AG04449 (cell line): ENCODE measurements around the gene CRACR2A.

Experiments
- CTCF ChIA-PET: fragments of 350-600 bp; formaldehyde crosslinking; extraction: SDS; loops from one replicate; lab custom pipeline; 2021; ENCODE audit warnings: antibody characterized with exemption; lab: Yijun Ruan, JAX
- POLR2A ChIA-PET: fragments of 400-600, 350-600 bp; formaldehyde crosslinking; extraction: SDS; loops from one replicate; lab custom pipeline; 2020; ENCODE audit warnings: antibody characterized with exemption, inconsistent platforms; lab: Yijun Ruan, JAX
- DNase-seq: peaks from one replicate; pipeline ENCODE4 v3.0.0-alpha.2; 2010; ENCODE audit warnings: low read depth, low spot score
- H3K4me3 ChIP-seq: 2 replicates; pipeline ENCODE4 v1.5.1; 2011; ENCODE audit warnings: low read depth, mild to moderate bottlenecking, control low read depth, low read length
- TF ChIP-seq, protein P1 (sequence below): IDR thresholded peaks from one replicate; pipeline ENCODE4 v1.5.1; 2011; ENCODE audit warnings: mild to moderate bottlenecking, moderate library complexity, low read length, control low read depth, inconsistent platforms; ENCODE audit not compliant: insufficient read depth; ENCODE audit errors: missing control alignments

The CRACR2A gene

DNA sequence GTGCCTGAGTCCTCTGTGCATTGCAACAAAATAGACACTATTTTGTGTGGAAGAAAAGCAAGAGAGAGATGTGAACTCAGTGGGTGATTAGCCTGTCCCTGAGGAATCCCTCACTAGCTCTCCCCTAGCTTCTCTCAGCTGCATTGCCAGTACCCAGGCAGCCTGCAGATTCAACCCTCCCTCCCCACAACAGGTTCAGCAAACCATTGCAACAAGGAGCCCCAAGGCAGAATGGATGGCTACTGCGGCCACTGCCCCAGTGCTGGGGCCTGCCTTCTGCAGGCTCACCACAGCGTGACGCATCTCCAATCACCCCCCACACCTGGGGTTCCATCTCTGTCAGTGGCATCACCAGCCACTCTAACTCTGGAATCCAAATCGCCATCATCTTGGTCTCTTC is 2.3 kb downstream of the CRACR2A start:
- no peak for DNase-seq
- TF ChIP-seq, protein P1, sequence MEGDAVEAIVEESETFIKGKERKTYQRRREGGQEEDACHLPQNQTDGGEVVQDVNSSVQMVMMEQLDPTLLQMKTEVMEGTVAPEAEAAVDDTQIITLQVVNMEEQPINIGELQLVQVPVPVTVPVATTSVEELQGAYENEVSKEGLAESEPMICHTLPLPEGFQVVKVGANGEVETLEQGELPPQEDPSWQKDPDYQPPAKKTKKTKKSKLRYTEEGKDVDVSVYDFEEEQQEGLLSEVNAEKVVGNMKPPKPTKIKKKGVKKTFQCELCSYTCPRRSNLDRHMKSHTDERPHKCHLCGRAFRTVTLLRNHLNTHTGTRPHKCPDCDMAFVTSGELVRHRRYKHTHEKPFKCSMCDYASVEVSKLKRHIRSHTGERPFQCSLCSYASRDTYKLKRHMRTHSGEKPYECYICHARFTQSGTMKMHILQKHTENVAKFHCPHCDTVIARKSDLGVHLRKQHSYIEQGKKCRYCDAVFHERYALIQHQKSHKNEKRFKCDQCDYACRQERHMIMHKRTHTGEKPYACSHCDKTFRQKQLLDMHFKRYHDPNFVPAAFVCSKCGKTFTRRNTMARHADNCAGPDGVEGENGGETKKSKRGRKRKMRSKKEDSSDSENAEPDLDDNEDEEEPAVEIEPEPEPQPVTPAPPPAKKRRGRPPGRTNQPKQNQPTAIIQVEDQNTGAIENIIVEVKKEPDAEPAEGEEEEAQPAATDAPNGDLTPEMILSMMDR, result no peak
- CTCF ChIA-PET, result interaction anchor here (2.0 kb wide), 1 partner anchor 451 kb away, joined by 4 read pairs; no protein-coding TSS in a partner anchor
- no peak overlapping the region for H3K4me3 ChIP-seq
- POLR2A ChIA-PET, result no interaction called here

DNA sequence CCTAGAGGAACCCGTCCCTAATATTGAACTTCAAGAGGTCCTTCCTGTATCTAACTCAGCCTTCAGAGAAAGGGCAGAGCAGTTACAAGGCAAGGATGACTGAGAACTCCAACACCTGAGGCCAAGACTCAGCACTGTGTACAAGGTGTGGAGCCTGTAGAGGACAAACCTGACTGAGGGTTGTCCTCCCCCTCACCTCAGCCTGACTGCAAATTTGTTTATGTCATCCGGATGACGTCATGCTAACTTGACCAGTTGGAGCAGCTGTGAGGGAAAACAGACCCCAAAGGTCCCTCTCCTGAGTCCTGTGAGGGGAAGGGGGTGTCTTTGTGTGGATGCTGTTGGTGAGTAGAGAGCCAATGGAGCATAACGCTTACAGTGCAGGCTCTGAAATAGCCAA is 4.3 kb downstream of the CRACR2A start:
- H3K4me3 ChIP-seq, result no peak overlapping the region
- CTCF ChIA-PET, result no interaction called here
- DNase-seq, result no peak
- TF ChIP-seq, protein P1, result no peak
- POLR2A ChIA-PET, result no interaction called here

GRCh38 chr12:3747976-3748619 is 4.8 kb downstream of the CRACR2A start:
- H3K4me3 ChIP-seq, result no peak overlapping the region
- no peak for DNase-seq
- TF ChIP-seq, protein P1, result no peak
- ChIA-PET CTCF (no interaction called here), POLR2A (no interaction called here)

GRCh38 chr12:3747543-3747942 is 5.4 kb downstream of the CRACR2A start:
- TF ChIP-seq, protein P1, result no peak
- no peak for DNase-seq
- ChIA-PET CTCF (no interaction called here), POLR2A (no interaction called here)
- H3K4me3 ChIP-seq, result no peak overlapping the region

DNA sequence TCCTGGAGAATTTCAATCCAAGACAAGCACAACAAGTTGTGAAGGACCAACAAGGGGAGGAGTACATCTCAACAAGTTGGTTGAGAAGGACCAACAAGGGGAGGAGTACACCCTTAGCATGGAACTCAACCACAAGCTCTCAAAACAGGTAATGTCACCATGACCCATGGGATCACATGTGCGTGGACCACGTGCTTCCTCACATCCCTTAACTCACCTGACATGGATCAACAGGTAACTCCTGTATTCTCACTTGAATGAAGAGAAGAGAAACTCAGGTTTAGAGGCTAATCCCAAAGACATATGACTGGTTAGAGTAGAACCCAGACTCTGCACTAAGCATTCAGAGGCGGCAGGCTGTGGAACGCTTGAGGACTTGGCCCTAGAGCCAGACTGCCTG is 6.2 kb downstream of the CRACR2A start:
- H3K4me3 ChIP-seq, result no peak overlapping the region
- no peak for DNase-seq
- TF ChIP-seq, protein P1, result no peak
- CTCF ChIA-PET, result no interaction called here
- POLR2A ChIA-PET, result no interaction called here

- TF ChIP-seq, protein P1, result no peak
- no peak for DNase-seq
- CTCF ChIA-PET, result no interaction called here
- POLR2A ChIA-PET, result no interaction called here
- H3K4me3 ChIP-seq, result no peak overlapping the region
Observed at GRCh38 chr12:3745152-3745551, 7.8 kb downstream of the CRACR2A start.
